Stimulated activated naive CD4-positive, alpha-beta T cell (primary cell): ENCODE data around the gene PGLYRP2.

ENCODE experiments used
- DNase-seq, 6 experiments: peaks; one replicate each; lab custom pipeline; 2025; lab: John Stamatoyannopoulos, UW

Gene PGLYRP2

DNA sequence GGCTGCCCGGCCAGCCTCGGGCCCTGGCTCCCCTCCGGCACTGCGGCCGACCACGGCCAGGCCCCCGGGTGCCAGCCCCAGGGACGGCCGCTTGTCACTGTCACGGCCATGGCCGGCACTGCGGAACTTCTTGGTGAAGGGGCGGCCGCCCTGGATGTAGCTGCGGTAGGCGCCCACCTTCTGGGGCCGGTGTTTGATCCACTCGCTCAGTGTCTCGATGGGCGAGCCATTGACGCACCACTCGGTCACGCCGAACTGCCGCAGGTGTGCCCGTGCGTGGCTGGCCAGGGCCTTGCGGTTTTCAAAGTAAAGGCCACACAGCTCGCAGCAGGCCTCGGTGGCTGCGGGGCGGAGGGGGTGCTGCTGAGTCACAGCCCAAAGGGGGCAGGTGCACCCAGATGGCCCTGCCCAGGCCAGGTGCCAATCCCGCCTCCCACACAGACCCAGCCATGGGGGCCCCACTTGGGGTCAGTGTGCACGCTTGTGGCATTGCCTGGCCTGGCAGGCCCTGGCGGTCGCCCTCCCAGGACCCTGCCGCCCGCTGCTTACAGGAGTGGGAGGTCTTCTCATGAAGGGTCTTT, 54.5 kb downstream of the PGLYRP2 start:
- no peak for DNase-seq

- DNase-seq: no peak
Measured at GRCh38 chr19:15424121-15424520, 55.2 kb downstream of the PGLYRP2 start.

DNA sequence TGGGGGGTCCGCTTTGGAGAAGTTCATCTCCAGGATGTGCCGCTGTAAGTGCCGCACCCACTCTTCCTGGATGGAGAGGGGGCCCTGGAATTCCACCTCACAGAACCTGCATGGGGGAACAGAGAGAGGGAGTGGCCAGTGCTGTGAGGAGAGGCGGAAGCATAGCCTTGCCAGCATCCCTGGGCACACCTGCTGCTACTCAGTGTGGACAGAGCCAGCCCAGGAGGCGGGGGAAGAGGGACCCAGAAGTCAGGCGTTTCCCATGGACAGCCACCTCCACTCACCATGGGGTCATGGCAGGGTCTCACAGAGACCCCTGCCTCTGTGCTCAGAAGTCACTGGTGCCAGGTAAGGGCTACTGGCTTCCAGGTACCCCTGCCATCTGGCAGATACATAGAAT, 56.2 kb downstream of the PGLYRP2 start:
- DNase-seq: no peak

GRCh38 chr19:15422296-15423075, 56.8 kb downstream of the PGLYRP2 start:
- no peak for DNase-seq

- no peak for DNase-seq
Measured at GRCh38 chr19:15421721-15422260, 57.5 kb downstream of the PGLYRP2 start.

GRCh38 chr19:15421136-15421695, 58.1 kb downstream of the PGLYRP2 start:
- DNase-seq: no peak

- DNase-seq: no peak
Measured at GRCh38 chr19:15419413-15420025, 59.8 kb downstream of the PGLYRP2 start.
